HG02981 (cell line): ENCODE measurements around the gene TNFRSF14.

Experiments
- ATAC-seq: cut with Tn5 transposase; IDR thresholded peaks from one replicate; pipeline ENCODE4 v1.9.1; 2021; ENCODE audit warnings: mild to moderate bottlenecking, moderate library complexity; ENCODE audit not compliant: unreplicated experiment

Gene TNFRSF14

DNA sequence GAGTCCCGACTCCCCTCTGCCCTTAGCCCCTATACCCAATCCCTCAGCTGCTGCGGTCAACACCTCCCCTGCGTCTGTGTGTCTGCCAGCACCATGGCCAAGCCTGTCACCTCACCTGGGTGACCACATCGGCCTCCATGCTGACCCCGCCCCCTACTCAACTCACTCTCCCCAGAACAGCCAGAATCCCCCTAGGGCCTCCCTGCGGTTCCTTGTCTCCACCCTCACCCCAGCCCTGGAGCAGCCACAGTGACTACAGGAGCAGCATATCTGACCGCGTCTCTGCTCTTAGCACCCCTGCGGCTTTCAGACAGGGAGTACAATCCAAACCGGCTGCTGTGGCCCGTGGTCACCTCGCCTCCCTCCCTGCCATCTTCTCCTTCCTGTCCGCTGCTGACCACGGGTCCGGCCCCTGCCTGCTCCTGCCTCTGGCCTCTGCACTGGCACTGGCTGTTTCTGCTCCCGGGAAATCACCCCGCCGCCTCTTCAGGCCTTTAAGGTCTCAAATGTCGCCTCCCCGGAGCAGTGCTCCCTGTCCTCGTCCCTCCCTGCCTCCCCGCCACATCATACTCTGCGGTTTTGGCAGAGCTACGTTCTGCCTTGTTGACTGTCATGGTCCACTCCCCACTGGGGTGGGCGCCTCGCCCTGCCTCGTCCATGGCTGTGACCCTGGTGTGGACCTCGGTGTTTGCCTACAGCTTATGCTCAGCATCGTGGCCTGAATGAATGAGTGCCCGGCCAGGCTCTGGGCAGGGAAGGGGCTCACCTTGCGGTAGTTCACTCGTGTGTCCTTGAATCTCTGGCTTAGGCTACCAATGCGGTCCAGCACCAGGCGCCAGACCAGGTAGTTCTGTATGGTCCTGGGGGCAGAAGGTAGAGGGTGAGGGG, 41.5 kb downstream of the TNFRSF14 start:
- ATAC-seq, result no peak

DNA sequence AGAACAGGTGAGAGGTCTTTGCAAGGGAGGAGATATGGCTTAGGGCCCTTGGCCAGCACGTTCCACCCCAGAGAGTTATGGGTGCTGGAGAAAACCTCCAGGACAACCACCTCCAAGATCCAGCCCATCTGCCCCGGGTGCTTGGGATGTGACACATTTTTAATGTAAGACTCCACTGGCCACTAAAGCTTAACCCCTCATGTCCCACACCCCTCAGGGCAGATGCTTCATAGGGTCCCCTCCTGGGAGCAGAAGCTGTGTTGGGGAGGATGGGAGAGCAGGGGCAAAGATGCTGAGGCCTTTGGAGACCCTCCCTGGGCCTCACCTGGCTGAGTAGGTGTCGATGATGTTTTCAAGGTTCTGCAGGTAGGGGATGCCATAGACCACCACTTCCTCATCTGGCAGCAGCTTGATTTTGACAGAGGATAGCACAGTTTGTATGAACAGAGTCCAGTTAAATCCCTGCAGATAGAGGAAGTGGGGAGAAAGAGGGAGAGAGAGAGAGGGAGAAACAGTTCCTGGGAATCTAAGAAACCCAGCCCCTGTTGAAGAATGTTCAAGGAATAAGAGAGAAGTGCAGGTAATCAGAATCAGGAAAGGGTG, 42.3 kb downstream of the TNFRSF14 start:
- ATAC-seq, result no peak

DNA sequence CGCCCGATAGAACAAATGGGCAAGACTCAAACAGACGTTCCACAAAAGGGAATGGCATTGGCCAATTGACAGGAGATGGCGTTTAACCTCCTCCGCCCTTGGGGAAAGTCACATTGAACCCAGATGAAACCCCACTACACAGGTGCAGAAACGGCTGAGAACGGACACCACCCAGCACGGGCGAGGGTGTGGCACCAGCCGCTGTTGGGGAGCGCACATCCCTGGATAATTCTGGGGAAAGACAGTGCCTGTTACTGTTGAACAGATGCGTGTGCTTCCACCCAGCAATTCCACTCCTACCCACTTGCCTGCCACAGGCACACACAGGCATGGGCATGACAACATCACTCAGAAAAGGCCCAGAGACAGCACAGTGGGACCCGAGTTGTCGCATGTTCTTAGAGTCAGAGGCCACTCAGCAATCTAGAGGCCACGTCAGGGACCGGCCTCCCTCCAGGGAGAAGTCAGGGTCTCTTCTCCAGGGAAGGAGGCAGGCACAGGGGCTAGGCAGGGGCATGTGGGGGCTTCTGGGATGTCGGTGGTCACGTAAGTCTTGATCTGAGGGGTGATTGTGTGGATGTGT, 45.6 kb downstream of the TNFRSF14 start:
- ATAC-seq, result no peak

DNA sequence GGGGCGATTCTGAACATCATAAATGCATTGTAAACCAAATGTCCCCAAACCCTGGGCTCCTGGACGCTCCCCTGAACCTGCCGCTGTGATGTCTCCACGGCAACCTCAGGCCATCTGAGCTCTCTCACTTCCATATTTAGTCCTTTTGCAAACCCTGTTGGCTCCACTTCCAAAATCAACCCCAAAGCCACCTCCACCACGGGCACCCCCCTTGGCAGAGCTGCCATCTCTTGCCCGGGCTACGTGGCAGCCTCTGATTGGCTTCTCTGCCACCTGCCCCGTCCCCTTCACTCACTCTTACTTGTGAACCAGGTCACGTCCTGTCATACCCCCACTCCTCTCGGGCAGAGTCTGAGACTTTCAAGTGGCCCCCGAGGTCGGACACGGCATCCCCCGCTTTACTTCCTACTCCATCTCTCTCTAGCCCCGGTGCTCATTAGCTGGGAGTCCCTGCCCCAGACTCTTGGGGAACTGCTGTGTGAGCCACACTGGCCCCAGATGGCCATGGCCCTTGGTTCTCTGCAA, 46.2 kb downstream of the TNFRSF14 start:
- ATAC-seq, result no peak

DNA sequence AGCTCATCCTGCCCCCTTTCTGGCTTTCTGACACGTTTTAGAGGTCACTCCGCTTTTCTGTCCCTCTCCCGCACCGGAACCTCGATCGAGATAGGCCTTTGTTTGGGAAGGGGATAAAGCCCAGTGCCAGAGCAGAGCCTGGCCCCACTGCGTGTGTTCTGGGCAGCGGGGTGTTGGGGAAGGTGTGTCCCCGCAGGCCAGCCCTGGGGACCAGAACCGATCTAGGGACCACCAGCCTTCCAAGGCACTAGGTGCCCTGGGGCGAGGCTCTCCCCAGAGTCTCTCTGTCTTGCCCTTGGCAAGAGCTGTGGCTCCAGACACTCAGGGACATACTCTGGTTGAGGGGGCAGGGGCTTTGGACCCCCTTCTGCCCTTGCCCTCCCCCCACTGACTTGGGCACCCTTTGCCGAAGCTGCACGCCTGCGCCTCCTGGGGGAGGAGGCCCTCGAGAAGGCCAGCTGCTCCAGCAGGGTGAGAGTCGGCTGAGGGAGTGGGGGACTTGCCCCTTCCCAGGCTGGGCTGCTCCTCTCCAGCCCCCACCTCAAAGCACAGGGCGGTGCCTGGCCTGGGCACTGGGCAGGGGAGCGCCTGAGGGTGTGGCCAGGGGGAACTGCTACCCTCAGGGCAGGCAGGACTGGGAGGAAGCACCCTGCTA, 46.8 kb downstream of the TNFRSF14 start:
- ATAC-seq, result no peak

DNA sequence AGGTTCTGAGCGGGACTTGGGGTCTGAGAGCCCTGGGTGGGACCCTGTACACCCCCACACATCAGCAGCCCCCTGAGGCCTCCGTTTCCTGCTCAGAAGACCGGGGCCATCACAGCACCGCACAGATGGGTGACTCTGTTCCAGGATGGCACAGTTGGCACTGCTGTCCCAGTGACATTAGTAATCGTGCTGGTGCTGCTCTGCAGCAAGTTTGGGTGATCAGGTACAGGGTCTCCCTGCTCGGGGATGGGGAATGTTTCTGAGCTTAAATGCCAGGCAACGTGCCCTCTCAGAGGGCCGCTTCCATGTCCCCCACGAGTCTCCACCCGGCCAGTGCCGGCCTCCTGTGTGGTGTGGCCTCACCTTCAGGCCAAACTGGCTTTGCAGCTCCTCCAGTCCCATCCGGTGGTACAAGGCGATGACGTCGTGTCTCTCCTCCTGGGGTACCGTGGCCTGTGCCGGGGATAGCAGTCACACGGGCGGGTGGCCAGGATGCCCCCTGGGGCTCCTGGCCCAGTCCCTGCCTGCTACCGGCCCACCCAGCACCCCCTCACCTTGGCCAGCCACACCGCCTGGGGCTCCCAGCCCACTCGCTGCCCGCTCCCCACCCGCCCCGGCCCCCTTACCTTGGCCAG, 47.5 kb downstream of the TNFRSF14 start:
- ATAC-seq, result no peak

DNA sequence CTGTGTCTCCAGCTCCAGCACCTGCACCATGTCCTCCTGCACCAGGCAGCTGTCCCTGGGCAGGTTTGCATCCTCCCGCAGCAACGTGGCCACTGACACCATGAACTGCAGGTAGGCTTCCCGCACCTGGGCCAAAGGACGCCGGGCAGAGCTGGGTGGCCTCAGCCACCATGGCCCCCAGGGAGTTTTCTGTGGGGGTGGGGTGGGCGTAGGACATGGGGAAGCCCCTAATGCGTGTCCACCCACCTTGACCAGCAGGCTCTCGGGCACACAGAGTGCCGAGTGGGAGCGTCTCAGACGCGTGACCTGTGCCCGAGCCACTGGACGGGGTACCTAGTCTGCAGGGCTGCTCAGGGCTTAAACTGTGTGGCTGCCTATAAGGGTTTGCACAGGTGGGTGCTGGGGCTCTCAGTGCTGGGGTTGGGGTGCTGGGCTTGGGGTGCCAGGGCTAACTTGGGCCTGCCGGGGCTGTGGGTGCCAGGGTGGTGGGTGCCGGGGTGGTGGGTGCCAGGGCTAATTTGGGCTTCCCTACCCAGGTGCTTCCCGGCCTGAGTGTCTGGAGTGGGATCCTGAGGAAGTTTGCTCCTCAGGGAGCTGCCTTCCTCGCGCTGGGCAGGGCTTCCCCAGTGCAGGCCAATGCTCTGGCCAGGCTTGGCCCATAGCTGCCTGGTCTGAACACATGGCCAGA, 48.1 kb downstream of the TNFRSF14 start:
- ATAC-seq, result no peak

DNA sequence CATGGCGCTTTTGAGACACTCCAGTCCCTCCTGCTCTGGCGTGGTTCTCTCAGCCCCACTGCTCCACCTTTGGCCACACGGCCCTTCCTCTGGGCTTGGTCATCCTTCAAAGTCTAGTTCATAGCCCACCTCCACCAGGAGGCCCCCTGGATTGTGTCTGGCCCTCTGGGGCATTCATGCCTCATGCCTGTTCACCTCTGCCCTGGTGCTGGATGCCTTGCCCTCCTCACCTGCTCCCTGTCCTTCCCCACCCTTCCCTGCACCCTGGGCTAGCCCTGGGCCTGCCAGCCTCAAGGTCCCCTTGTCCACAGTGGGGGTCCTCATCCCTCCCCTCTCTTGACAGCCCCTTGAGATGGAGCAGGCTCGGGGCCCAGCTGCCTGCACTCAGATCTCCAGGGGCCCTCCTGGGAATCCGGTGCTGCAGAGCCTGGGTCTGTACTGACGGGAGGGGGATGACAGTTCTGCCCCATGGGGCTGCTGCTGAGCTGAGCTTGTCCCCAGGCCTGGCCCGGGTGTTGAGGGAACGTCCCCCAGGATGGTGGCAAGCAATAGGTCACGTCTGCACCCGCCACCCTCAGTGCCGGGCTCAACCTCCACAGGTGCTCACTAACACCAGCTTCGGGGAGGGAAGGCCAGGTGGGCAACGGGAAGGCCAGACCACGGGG, 48.8 kb downstream of the TNFRSF14 start:
- no peak for ATAC-seq

DNA sequence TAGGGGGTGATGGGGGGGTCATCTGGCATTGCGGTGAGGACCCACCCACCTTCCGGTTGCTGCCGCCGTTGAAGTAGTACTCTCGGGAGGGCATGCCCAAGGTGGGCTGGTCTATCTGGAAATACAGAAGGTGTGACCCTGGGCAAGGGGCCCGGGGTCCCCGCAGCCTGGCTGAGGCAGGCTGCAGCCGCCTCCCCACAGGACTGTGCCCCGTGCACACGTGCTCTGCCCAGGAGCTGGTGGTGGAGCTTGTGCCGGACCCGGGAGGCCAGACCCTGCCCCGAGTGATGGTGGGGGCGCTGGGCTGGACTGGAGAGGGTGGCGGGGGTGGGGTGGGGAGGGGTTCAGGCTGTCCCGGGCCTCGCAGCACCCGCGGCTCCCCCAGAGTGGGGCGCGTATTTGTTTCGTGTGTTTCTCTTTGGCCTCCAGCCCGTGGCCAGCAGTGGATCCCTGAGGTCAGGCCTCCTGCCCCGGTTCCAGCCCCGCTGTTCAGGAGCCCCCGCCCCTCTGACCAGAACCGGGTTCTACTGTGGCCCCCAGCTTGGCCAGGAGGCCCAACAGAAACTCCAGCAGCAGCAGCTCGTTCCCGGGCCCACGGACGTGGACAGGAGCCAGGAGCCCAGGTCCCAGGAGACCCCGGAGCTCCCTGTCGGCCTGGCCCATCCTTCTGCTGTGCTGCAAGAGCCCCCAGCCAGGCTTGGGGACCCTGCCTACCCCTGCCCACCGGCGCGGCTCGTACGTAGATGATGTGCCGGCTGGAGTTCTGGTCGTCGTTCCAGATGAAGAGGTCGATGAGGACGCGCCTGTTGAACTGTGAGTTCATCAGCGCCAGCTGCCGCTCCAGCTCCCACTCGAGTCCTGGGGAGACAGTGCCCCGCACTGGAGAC, 49.6 kb downstream of the TNFRSF14 start:
- ATAC-seq, result no peak

DNA sequence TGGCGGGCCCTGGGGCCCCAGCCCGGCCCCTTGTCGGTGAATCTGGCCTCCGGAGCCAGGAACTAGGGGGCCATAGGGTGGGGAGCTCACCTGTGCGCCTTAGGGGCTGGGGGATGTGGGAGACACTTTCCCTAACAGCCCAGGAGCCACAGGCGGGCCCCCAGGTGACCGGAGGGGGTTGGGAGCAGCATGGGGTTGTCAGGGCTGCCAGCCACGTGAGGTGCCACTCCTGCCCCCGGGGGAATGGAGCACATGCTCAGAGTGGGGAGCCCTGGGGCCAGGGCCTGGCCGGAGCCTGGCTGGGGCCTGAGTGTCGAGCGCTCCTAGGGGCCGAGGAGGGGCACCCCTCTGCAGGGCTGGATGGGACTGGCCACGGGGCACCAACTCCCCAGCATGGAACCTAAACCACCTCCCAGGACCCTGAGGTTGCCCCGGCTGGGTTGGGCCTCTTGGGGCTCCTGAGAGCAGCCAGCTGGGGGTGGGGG, 50.3 kb downstream of the TNFRSF14 start:
- ATAC-seq, result no peak

DNA sequence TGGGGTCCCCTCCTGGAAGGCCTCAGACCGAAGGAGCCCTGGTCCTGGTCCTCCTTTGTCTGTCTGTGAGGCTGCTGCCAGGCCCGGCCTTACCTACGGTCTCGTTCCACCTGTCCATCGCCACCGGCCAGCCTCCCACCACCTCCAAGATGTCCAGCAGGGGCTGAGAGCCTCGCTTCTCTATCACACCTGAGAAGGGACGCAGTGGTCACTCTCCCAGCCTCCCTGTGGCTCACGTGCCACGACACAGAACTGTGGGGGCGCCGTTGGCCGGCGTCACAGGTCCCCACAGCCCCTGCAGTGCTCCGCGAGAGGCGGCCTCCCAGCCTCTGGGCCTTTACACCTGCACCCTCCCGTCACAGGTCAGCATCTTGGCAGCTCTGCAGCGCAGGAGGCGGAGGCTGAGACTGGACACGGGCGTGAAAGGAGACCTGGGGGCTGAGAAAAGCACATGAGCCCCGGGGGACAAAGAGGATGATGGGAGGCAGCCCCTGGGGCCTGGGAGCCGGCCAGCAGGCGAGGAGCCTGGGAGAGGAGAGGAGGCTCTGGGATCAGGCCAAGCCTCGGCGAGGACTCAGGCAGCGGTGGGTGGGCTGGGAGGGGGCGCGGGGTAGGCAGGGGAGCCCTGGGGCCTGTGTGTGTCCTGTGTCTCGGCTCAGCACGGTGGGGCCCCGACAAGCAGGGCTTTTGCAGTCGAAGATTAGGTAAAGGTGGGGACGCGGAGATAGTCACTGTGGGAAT, 50.9 kb downstream of the TNFRSF14 start:
- ATAC-seq, result no peak

DNA sequence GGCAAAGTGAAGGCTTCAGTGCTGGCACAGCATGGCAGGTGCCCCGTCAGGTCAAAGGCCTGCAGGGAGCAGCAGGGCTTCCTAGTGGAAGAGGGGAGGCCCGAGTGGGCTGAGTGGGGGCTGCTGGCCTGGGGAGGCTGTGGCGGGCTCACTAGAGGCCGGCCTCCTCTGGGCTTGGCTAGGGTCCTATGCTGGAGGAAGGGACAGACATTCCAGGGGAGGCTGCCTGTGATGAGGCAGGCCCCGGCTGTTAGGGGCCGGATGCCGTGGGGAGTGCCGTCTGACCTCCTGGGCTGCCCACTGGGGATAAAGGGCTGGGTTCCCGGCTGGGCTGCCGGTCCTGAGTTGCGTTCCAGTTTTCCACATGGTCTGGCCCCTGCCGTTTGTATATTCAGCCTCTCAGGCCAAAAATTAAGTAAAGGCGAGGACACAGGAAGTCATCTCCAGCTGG, 51.5 kb downstream of the TNFRSF14 start:
- no peak for ATAC-seq

DNA sequence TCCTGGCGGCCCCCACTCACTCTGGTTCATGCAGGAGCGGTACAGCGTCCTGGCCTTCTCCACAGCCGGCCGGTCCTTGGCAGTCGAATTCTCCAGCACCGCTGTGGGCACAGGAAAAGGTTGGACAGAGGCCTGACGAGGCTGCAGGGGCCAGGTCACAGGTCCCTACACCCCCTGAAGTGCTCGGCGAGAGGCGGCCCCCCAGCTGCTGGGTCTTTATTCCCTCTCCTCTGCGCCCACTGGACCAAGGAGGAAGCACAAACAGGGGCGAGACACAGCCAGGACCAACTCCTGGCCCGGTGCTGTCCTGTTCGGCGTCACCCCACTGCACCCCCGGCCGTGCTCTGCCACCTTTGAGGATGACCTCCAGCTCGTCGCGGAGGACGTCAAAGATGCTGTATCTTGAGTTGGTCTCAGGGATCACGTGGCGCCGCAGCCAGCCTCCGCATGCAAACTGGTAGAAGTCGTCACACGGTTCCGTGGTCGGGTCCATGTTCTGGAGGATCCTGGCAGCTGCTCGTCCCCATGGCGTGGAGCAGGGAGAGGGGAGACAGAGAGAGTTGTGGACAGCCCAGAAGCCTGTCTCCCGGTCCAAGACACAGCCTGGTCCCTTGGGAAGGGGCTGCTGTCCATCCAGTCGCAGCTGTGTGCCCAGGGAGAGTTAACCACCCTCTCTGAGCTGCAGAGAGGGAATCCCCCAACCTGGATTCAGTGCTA, 53.3 kb downstream of the TNFRSF14 start:
- ATAC-seq, result no peak

DNA sequence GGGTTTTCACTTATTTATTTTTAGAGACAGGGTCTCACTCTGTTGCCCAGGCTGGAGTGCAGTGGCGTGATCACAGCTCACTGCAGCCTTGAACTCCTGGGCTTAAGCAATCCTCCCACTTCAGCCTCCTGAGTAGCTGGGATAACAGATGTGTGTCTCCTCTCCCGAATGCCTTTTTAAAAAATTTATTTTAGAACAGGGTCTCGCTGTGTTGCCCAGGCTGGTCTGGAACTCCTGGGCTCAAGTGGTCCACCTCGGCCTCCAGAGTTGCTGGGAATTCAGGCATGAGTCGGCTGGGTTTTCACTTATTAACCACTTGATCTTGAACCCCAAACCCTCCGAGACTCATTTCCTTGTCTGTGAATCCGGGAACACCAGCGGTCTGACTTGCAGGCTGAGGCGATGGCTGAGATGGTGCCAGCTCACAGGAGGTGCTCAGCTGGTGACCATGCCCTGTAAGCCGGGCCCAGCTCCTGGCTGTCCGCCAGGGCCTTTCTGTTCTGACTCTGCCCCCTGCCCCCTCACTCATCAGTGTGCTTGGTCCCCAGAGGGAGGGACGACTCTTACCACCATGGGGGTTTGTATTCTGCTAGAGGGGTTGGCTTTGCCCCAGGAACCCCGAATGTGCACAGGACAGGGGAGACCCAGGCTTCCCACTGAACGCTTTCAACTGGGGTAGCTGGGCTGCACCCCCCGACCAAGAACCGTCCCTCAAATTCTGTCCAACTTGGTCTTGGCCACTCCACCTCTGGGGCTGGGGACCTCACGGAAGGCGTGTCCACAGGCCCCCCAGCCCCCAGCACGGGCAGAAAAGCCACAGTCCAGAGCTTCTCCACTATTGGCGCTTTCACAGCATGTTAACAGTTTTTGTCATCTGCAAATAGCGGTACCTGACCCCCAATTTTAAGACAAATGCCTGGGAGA, 54.1 kb downstream of the TNFRSF14 start:
- ATAC-seq, result no peak

DNA sequence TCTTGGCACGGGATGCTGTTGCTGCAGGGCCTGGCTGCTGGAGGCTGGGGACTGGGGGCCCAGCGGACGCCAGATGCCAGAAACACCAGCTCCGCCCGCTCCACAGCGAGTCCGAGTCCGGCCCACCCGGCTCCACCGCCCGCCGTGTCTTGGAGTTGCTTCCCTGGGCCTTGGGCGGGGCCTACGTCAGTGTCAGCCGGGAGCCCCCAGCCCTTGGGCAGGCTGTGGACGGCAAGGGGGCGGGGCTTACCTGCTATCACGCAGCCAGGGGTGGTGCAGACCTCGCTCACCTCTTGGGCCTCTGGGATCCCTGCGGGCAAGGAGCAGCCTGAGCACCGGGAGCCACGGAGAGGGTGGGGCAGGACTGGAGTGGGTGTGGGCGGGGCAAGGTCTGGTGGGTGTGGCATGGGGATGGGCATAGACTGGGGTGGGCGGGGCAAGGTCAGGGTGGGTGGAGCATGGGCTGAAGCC, 54.9 kb downstream of the TNFRSF14 start:
- ATAC-seq, result no peak
